IPS-15b (cell line): Measurements from ENCODE around the gene MARS1.

Experiments
- H3K27me3 ChIP-seq: one replicate; pipeline ENCODE4 v1.6.1; 2013; ENCODE audit warnings: low read length; ENCODE audit not compliant: control insufficient read depth, insufficient read depth
- H3K36me3 ChIP-seq: one replicate; pipeline ENCODE4 v1.6.1; 2013; ENCODE audit warnings: low read length; ENCODE audit not compliant: control insufficient read depth, insufficient read depth
- H3K4me1 ChIP-seq: one replicate; pipeline ENCODE4 v1.6.1; 2013; ENCODE audit warnings: mild to moderate bottlenecking, low read length; ENCODE audit not compliant: control insufficient read depth, insufficient read depth
- H3K4me3 ChIP-seq: one replicate; pipeline ENCODE4 v1.5.1; 2013; ENCODE audit warnings: low read depth, low read length
- H3K9ac ChIP-seq: one replicate; pipeline ENCODE4 v1.6.1; 2013; ENCODE audit warnings: low read depth, mild to moderate bottlenecking, low read length
- H3K9me3 ChIP-seq: one replicate; pipeline ENCODE4 v1.6.1; 2013; ENCODE audit warnings: mild to moderate bottlenecking, low read length; ENCODE audit not compliant: control insufficient read depth, insufficient read depth

MARS1 gene

GRCh38 chr12:57476162-57476992 lies 11.5 kb upstream of the MARS1 start:
- Histone ChIP-seq H3K36me3 (no peaks in the 10 kb centered on the region), H3K9ac (no peak overlapping the region), H3K4me3 (peak overlapping the region; percentile 45), H3K4me1 (peaks cover 6% of the 10 kb centered on the region), H3K9me3 (no peaks in the 10 kb centered on the region), H3K27me3 (peaks cover 65% of the 10 kb centered on the region)

GRCh38 chr12:57476993-57477709 lies 10.7 kb upstream of the MARS1 start:
- Histone ChIP-seq H3K36me3 (no peaks in the 10 kb centered on the region), H3K9me3 (no peaks in the 10 kb centered on the region), H3K4me1 (peaks cover 6% of the 10 kb centered on the region), H3K27me3 (peaks cover 60% of the 10 kb centered on the region), H3K9ac (no peak overlapping the region), H3K4me3 (no peak overlapping the region)

- Histone ChIP-seq H3K36me3 (no peaks in the 10 kb centered on the region), H3K4me3 (no peak overlapping the region), H3K9me3 (no peaks in the 10 kb centered on the region), H3K4me1 (peaks cover 6% of the 10 kb centered on the region), H3K9ac (no peak overlapping the region), H3K27me3 (peaks cover 52% of the 10 kb centered on the region)
Measured at GRCh38 chr12:57477710-57478681, 9.9 kb upstream of the MARS1 start.

GRCh38 chr12:57479043-57479375 lies 8.9 kb upstream of the MARS1 start:
- no peaks in the 10 kb centered on the region for H3K36me3 ChIP-seq
- H3K4me3 ChIP-seq, result no peak overlapping the region
- no peaks in the 10 kb centered on the region for H3K9me3 ChIP-seq
- peaks cover 44% of the 10 kb centered on the region for H3K27me3 ChIP-seq
- no peak overlapping the region for H3K9ac ChIP-seq
- peaks cover 11% of the 10 kb centered on the region for H3K4me1 ChIP-seq

- H3K9ac ChIP-seq, result no peak within 1 kb of the TSS
- H3K4me3 ChIP-seq, result no peak within 1 kb of the TSS
- peaks cover 39% of the 10 kb centered on the region for H3K27me3 ChIP-seq
- no peaks in the 10 kb centered on the region for H3K9me3 ChIP-seq
- H3K4me1 ChIP-seq, result peaks cover 11% of the 10 kb centered on the region
- H3K36me3 ChIP-seq, result no peaks in the 10 kb centered on the region
Measured at GRCh38 chr12:57479376-57480115, 8.3 kb upstream of the MARS1 start, which contains the start of gene ARHGAP9. TSS of gene ARHGAP9 (minus strand) at chr12:57479866. CDS start at chr12:57479406, 460 bp downstream.

- Histone ChIP-seq H3K27me3 (peaks cover 18% of the 10 kb centered on the region), H3K4me3 (no peak overlapping the region), H3K4me1 (peaks cover 8% of the 10 kb centered on the region)
Measured at GRCh38 chr12:57481671-57482070, 6.2 kb upstream of the MARS1 start.

GRCh38 chr12:57483466-57483865 lies 4.4 kb upstream of the MARS1 start:
- no peak overlapping the region for H3K9ac ChIP-seq

More at GRCh38 chr12:57481671-57482070, 6.2 kb upstream of the MARS1 start:
- Histone ChIP-seq H3K9me3 (no peaks in the 10 kb centered on the region), H3K9ac (no peak overlapping the region), H3K36me3 (no peaks in the 10 kb centered on the region)

GRCh38 chr12:57485695-57486094 lies 2.2 kb upstream of the MARS1 start:
- Histone ChIP-seq H3K4me1 (peaks cover 5% of the 10 kb centered on the region), H3K36me3 (peaks cover 18% of the 10 kb centered on the region)

More at GRCh38 chr12:57483466-57483865, 4.4 kb upstream of the MARS1 start:
- H3K4me1 ChIP-seq, result peaks cover 5% of the 10 kb centered on the region
- H3K36me3 ChIP-seq, result peaks cover 4% of the 10 kb centered on the region
- H3K4me3 ChIP-seq, result no peak overlapping the region
- H3K9me3 ChIP-seq, result no peaks in the 10 kb centered on the region
- peaks cover 9% of the 10 kb centered on the region for H3K27me3 ChIP-seq

GRCh38 chr12:57487055-57487596 lies 742 bp upstream of the MARS1 start:
- Histone ChIP-seq H3K9ac (no peak overlapping the region), H3K9me3 (no peaks in the 10 kb centered on the region), H3K4me1 (peaks cover 5% of the 10 kb centered on the region), H3K4me3 (no peak overlapping the region), H3K36me3 (peaks cover 26% of the 10 kb centered on the region), H3K27me3 (no peaks in the 10 kb centered on the region)

More at GRCh38 chr12:57485695-57486094, 2.2 kb upstream of the MARS1 start:
- no peak overlapping the region for H3K9ac ChIP-seq
- no peaks in the 10 kb centered on the region for H3K27me3 ChIP-seq
- H3K9me3 ChIP-seq, result no peaks in the 10 kb centered on the region
- H3K4me3 ChIP-seq, result no peak overlapping the region

- H3K4me3 ChIP-seq, result peak overlapping the region; percentile 96
- peaks cover under 1% of the 10 kb centered on the region for H3K4me1 ChIP-seq
- peaks cover 32% of the 10 kb centered on the region for H3K36me3 ChIP-seq
- no peaks in the 10 kb centered on the region for H3K27me3 ChIP-seq
- peak overlapping the region; percentile 97 for H3K9ac ChIP-seq
- no peaks in the 10 kb centered on the region for H3K9me3 ChIP-seq
Measured at GRCh38 chr12:57488402-57489156, 711 bp downstream of the MARS1 start.
